Thoracic aorta (tissue), 2 donors: ENCODE results near the gene SLC35C1. TPM values are rescaled to one million over a fixed set of nuclear protein-coding genes. Genes with fewer than 3 reads are reported as not detected.

Experiments
- ATAC-seq: fragments of 150-250 bp; one replicate; pipeline ENCODE4 v1.8.0; 2017; ENCODE audit warnings: low read depth; ENCODE audit not compliant: insufficient number of reproducible peaks, low FRiP score
- DNase-seq: peaks from one replicate; pipeline ENCODE4 v3.0.0-alpha.2; 2020; ENCODE audit warnings: low spot score
- H3K27ac ChIP-seq, 2 donors: fragments of 200-600 bp; sonication (generic); 1 replicate in 1 of 2; 2 replicates in 1 of 2; pipeline ENCODE4 v1.5.1; 2016; ENCODE audit warnings: mild to moderate bottlenecking in 2 of 2, moderate library complexity in 2 of 2
- H3K27me3 ChIP-seq: fragments of 200-600 bp; sonication (generic); replicated peaks from 2 replicates; pipeline ENCODE4 v1.6.0; 2016; ENCODE audit warnings: mild to moderate bottlenecking; ENCODE audit not compliant: insufficient read depth
- H3K36me3 ChIP-seq: fragments of 200-600 bp; sonication (generic); one replicate; pipeline ENCODE4 v1.5.1; 2016
- H3K4me1 ChIP-seq, 2 donors: fragments of 200-600 bp; sonication (generic); 1 replicate in 1 of 2; 2 replicates in 1 of 2; pipeline versions ENCODE4 v1.5.1 to v1.6.0; 2016; ENCODE audit warnings: low read depth in 2 of 2, mild to moderate bottlenecking in 1 of 2; ENCODE audit not compliant: control insufficient read depth in 1 of 2
- H3K4me3 ChIP-seq: fragments of 200-600 bp; sonication (generic); 2 replicates; pipeline ENCODE4 v1.5.1; 2016; ENCODE audit warnings: mild to moderate bottlenecking
- H3K9me3 ChIP-seq: fragments of 200-600 bp; sonication (generic); 2 replicates; pipeline ENCODE4 v1.5.1; 2016
- CTCF ChIP-seq: fragments of 200-600 bp; sonication (generic); IDR thresholded peaks from one replicate; pipeline ENCODE4 v1.5.1; 2019; ENCODE audit warnings: antibody characterized with exemption
- total RNA-seq, 2 donors: library from RNA; depleted of rRNA; stranded (reverse); fragments of >200 nt; gene quantifications; one replicate each; pipeline versions ENCODE4 v1.1.0 to v1.2.3, GENCODE V29; 2016

The SLC35C1 gene
- total RNA-seq, 2 donors from 2014 or later: 18.8 to 28.4 TPM

- ATAC-seq: peak; percentile 53
- Histone ChIP-seq H3K4me3 (peak overlapping the region; percentile 70), H3K36me3 (no peaks in the 10 kb centered on the region), H3K9me3 (no peaks in the 10 kb centered on the region), H3K27me3 (no peaks in the 10 kb centered on the region), H3K4me1 (peaks cover 0 to 13% of the 10 kb centered on the region in 2 donors), H3K27ac (peak overlapping the region; percentile 56 to 57)
- no peak for DNase-seq
- peak; percentile 97 for TF ChIP-seq CTCF
Measured at GRCh38 chr11:45771193-45771565, 33.8 kb upstream of the SLC35C1 start.

- Histone ChIP-seq H3K27me3 (no peaks in the 10 kb centered on the region), H3K36me3 (no peaks in the 10 kb centered on the region), H3K4me3 (peak overlapping the region; percentile 70), H3K27ac (peak overlapping the region; percentile 56 to 57), H3K9me3 (no peaks in the 10 kb centered on the region), H3K4me1 (peaks cover 0 to 7% of the 10 kb centered on the region in 2 donors)
- TF ChIP-seq CTCF: peak; percentile 93
- ATAC-seq (peak; percentile 79), DNase-seq (peak; percentile 36)
Measured at GRCh38 chr11:45771566-45772448, 33.1 kb upstream of the SLC35C1 start.

GRCh38 chr11:45772449-45772774, 32.5 kb upstream of the SLC35C1 start:
- no peak for TF ChIP-seq CTCF
- Histone ChIP-seq H3K27me3 (no peaks in the 10 kb centered on the region), H3K27ac (no peak overlapping the region), H3K36me3 (no peaks in the 10 kb centered on the region), H3K4me1 (peaks cover 0 to 5% of the 10 kb centered on the region in 2 donors), H3K9me3 (no peaks in the 10 kb centered on the region), H3K4me3 (no peak overlapping the region)
- DNase-seq (no peak), ATAC-seq (no peak)

GRCh38 chr11:45772986-45773785, 31.8 kb upstream of the SLC35C1 start:
- H3K27ac ChIP-seq: no peak overlapping the region
- no peak for TF ChIP-seq CTCF
- no peaks in the 10 kb centered on the region for H3K9me3 ChIP-seq
- H3K27me3 ChIP-seq: no peaks in the 10 kb centered on the region
- peaks cover 0 to 5% of the 10 kb centered on the region in 2 donors for H3K4me1 ChIP-seq
- H3K36me3 ChIP-seq: no peaks in the 10 kb centered on the region
- ATAC-seq (no peak), DNase-seq (no peak)
- H3K4me3 ChIP-seq: no peak overlapping the region
